Fibroblast of skin of back (primary cell): ENCODE data around the gene SF3B1.
"Not testable (repeated sequence)": the region's sequence is repeated elsewhere in the genome, so short reads cannot be mapped to it uniquely, and the experiment has no call there.

Source experiments
- DNase-seq: peaks from one replicate; pipeline ENCODE4 v3.0.0-alpha.2; 2013

The SF3B1 gene

GRCh38 chr2:197379308-197379917 lies 55.4 kb downstream of the SF3B1 start:
- DNase-seq = peak; percentile 77

- DNase-seq = peak; percentile 54
Observed at GRCh38 chr2:197378494-197379307, 56.1 kb downstream of the SF3B1 start.

GRCh38 chr2:197378086-197378485 lies 56.7 kb downstream of the SF3B1 start:
- no peak for DNase-seq

GRCh38 chr2:197377670-197378069 lies 57.2 kb downstream of the SF3B1 start:
- no peak for DNase-seq

- peak; percentile 28 for DNase-seq
Observed at GRCh38 chr2:197372592-197372991, 62.2 kb downstream of the SF3B1 start.

- DNase-seq = not testable (repeated sequence)
Observed at GRCh38 chr2:197370664-197371063, 64.2 kb downstream of the SF3B1 start.

- DNase-seq = no peak
Observed at GRCh38 chr2:197369933-197370320, 64.9 kb downstream of the SF3B1 start.

GRCh38 chr2:197369228-197369932 lies 65.4 kb downstream of the SF3B1 start:
- DNase-seq = no peak

GRCh38 chr2:197368412-197368811 lies 66.4 kb downstream of the SF3B1 start:
- no peak for DNase-seq

GRCh38 chr2:197363998-197364397 lies 70.8 kb downstream of the SF3B1 start:
- DNase-seq = no peak

- peak; percentile 46 for DNase-seq
Observed at GRCh38 chr2:197360744-197361156, 74.1 kb downstream of the SF3B1 start.

- DNase-seq = no peak
Observed at GRCh38 chr2:197359859-197360258, 75.0 kb downstream of the SF3B1 start.

- peak; percentile 34 for DNase-seq
Observed at GRCh38 chr2:197358931-197359330, 75.9 kb downstream of the SF3B1 start.

GRCh38 chr2:197357986-197358385 lies 76.8 kb downstream of the SF3B1 start:
- DNase-seq = no peak

GRCh38 chr2:197356136-197356535 lies 78.7 kb downstream of the SF3B1 start:
- no peak for DNase-seq

GRCh38 chr2:197354169-197354558 lies 80.7 kb downstream of the SF3B1 start:
- DNase-seq = no peak

GRCh38 chr2:197353393-197354168 lies 81.2 kb downstream of the SF3B1 start:
- DNase-seq = no peak

- DNase-seq = no peak
Observed at GRCh38 chr2:197349699-197350098, 85.1 kb downstream of the SF3B1 start.

GRCh38 chr2:197348721-197349360 lies 86.0 kb downstream of the SF3B1 start:
- no peak for DNase-seq

GRCh38 chr2:197345846-197346370 lies 88.9 kb downstream of the SF3B1 start:
- peak; percentile 22 for DNase-seq

GRCh38 chr2:197343968-197344367 lies 90.9 kb downstream of the SF3B1 start:
- not testable (repeated sequence) for DNase-seq

GRCh38 chr2:197340591-197340990 lies 94.2 kb downstream of the SF3B1 start:
- no peak for DNase-seq
